Effector memory CD8-positive, alpha-beta T cell (primary cell): ENCODE data around the gene TIPARP.
A peak's percentile ranks its signal among the peaks of the same experiment; 100 is the strongest.

Experiments used
- ATAC-seq: fragments of 150-1000 bp; cut with Tn5 transposase; replicated peaks from 2 replicates; pipeline ENCODE4 v1.10.0; 2021; ENCODE audit warnings: mild to moderate bottlenecking, moderate library complexity
- DNase-seq, 3 experiments: peaks; one replicate each; pipeline ENCODE4 v3.0.0; 2021
- H3K27ac Mint-ChIP-seq, 2 donors: one replicate each; pipeline ENCODE4 v1.8.0; 2022; ENCODE audit warnings: mild to moderate bottlenecking in 2 of 2, mixed read lengths in 2 of 2, moderate library complexity in 2 of 2
- H3K27me3 Mint-ChIP-seq, 2 donors: one replicate each; pipeline ENCODE4 v1.8.0; 2022; ENCODE audit warnings: mixed read lengths in 2 of 2
- H3K36me3 Mint-ChIP-seq: one replicate; pipeline ENCODE4 v1.8.0; 2022; ENCODE audit warnings: mild to moderate bottlenecking, moderate library complexity, mixed read lengths; ENCODE audit not compliant: insufficient read depth
- H3K4me1 Mint-ChIP-seq, 2 donors: one replicate each; pipeline ENCODE4 v1.8.0; 2022; ENCODE audit warnings: low read depth in 2 of 2, mixed read lengths in 2 of 2
- H3K4me3 Mint-ChIP-seq, 2 donors: one replicate each; pipeline ENCODE4 v1.8.0; 2022; ENCODE audit warnings: mild to moderate bottlenecking in 2 of 2, mixed read lengths in 2 of 2, moderate library complexity in 2 of 2
- H3K9me3 Mint-ChIP-seq, 2 donors: one replicate each; pipeline ENCODE4 v1.8.0; 2022; ENCODE audit warnings: mixed read lengths in 2 of 2

Gene TIPARP

DNA sequence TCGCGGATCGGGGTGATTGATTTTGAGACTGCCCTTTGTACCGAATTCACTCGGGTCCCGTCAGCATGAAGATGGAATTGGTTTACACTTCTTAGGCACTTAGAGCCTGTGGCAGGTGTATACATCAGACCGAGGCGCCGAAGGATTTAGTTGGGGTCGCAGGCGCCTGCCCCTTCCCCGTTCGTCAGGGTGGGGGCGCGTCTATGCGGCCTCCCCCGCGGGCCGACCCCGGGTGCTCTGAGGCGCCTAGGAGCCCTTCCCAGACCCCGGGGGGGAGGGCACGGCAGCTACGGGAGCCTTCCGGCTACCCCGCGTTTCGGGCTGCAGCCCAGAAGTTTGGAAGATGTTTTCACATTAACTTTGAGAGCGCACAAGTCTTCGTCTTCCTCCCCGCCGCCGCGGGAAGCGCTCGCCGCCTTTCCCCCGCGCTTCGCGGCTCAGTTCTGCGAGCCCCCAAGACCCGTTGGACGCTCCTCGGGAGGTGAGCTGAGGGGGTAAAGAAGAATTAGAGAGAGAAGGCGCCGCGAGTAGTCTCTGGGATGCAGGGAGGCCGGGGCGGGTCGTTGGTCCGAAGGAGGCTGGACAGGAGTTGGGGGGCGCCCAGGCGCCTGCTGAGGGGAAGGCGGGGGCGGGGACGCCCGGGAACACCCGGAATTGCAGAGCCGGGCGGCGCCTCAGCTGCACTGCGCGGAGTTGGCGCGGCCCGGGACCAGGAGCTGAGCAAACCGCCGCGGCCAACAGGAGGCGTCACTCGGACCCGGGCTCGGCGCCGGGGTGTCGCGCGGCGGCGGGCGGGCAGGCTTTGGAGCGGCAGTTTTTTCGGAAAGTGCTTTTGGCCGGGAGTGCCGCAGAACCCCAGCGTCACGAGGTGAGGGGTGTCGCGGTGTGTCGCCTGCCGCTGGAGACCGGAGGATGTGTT lies 780 bp downstream of the TIPARP start:
- ATAC-seq (peak; percentile 2), DNase-seq (peak; percentile 29 to 46 (median 40))
- Mint-ChIP-seq H3K27ac (peak overlapping the region; percentile 98), H3K36me3 (peaks cover 63% of the 10 kb centered on the region), H3K4me1 (peaks cover 39 to 52% of the 10 kb centered on the region in 2 donors), H3K9me3 (no peaks in the 10 kb centered on the region), H3K4me3 (peak overlapping the region; percentile 92 to 94), H3K27me3 (no peaks in the 10 kb centered on the region)

DNA sequence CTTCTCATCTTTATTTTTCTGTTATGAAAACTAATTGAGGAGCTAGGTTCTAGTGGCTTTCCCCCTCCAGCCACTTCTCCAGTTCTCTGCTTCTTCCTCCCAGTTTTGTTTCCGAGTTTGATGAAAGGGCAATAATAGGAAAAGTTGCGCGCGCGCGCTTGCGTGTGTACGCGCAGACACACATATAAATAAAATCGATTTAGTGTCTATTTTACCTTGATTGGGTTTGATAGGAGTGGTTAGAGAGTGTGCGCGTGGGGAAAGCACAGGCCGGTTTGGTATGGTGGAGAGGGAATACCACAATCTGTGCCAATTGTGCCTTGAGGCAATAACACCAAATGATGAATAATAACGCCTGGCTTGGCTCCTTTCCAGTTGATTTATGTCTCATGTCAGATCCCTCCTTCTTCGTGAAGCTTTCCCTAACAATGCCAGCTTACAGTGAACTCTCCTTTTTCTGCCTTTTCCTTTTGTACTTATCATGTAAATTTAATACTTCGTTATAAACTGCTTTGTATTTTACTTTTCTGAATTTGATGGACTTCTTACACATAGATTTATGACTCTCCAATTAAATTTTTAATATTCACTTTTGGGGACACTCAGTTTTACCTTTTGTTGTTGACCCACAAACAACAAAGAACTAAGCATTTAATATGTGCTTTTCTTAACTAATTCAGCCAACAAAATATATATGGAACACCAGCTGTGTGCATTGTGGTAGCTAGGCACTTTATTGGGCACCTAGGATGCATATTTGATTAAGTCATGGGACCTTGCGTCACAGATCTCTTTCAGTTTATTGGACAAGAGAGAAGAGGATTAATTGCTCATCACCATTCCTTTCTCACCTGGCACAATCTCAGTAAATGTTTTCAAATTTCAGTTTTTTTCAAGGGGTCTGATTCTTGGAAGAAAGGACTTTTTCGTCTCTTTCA lies 1.7 kb downstream of the TIPARP start:
- H3K36me3 Mint-ChIP-seq = peaks cover 73% of the 10 kb centered on the region
- H3K27me3 Mint-ChIP-seq = no peaks in the 10 kb centered on the region
- no peaks in the 10 kb centered on the region for H3K9me3 Mint-ChIP-seq
- ATAC-seq = peak; percentile 7
- H3K27ac Mint-ChIP-seq = peak overlapping the region; percentile 98
- peak; percentile 31 to 45 (median 43) for DNase-seq
- peaks cover 48 to 61% of the 10 kb centered on the region in 2 donors for H3K4me1 Mint-ChIP-seq
- peak overlapping the region; percentile 92 to 94 for H3K4me3 Mint-ChIP-seq

DNA sequence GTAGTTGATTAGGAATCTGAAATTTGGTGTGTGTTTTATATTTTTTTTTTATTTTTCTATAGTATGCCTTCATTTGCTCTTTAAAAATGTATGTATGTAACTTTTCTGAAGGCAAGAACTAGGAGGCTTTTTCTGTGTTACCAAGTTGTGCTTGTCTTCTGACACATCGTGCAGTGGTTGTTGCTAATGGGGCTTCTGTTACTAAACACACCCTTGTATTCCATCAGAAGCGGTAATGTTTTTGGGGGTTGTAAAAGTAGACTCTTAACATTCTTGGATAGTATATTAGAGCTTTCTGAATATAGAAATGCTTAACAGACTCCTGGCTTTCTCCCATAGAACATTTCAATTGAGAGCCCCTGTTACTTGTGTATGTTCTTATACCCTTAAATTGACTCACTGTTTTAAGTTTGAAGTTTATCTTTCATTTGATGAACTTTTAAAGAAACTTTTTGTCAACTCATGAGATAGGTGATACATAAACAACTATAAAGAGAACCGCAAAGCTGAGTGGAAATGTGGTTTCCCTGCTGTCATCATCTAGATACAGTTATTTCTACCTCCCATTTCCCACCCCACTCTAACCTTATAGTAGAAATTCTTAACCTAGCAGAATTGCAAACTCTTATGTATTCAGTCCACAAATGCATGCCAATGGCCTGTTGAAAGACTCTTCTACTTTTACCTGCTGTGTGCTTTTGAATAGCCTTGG lies 2.5 kb downstream of the TIPARP start:
- Mint-ChIP-seq H3K27me3 (no peaks in the 10 kb centered on the region), H3K9me3 (no peaks in the 10 kb centered on the region), H3K4me1 (peaks cover 55 to 69% of the 10 kb centered on the region in 2 donors), H3K36me3 (peaks cover 81% of the 10 kb centered on the region), H3K4me3 (peak overlapping the region; percentile 92 to 94), H3K27ac (peak overlapping the region; percentile 98)
- peak in 2 of 3 experiments; percentile 21 to 30 for DNase-seq
- peak; percentile 26 for ATAC-seq

DNA sequence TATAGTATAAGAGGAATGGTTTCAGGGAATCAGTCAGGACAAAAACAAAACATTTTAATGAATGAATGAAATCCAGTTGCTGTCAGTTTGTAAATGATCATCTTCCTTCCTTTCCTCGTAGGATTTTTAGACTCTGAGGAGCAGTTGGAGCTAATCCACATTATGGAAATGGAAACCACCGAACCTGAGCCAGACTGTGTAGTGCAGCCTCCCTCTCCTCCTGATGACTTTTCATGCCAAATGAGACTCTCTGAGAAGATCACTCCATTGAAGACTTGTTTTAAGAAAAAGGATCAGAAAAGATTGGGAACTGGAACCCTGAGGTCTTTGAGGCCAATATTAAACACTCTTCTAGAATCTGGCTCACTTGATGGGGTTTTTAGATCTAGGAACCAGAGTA lies 3.1 kb downstream of the TIPARP start:
- peak overlapping the region; percentile 98 for H3K27ac Mint-ChIP-seq
- H3K27me3 Mint-ChIP-seq = no peaks in the 10 kb centered on the region
- peaks cover 87% of the 10 kb centered on the region for H3K36me3 Mint-ChIP-seq
- H3K9me3 Mint-ChIP-seq = no peaks in the 10 kb centered on the region
- DNase-seq = no peak
- peak overlapping the region; percentile 92 to 94 for H3K4me3 Mint-ChIP-seq
- peaks cover 58 to 75% of the 10 kb centered on the region in 2 donors for H3K4me1 Mint-ChIP-seq
- no peak for ATAC-seq

DNA sequence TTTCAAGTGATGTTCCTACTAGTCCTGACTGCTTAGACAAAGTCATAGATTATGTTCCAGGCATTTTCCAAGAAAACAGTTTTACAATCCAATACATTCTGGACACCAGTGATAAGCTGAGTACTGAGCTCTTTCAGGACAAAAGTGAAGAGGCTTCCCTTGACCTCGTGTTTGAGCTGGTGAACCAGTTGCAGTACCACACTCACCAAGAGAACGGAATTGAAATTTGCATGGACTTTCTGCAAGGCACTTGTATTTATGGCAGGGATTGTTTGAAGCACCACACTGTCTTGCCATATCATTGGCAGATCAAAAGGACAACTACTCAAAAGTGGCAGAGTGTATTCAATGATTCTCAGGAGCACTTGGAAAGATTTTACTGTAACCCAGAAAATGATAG lies 3.8 kb downstream of the TIPARP start:
- Mint-ChIP-seq H3K4me3 (peak overlapping the region; percentile 92 to 94), H3K4me1 (peaks cover 58 to 76% of the 10 kb centered on the region in 2 donors), H3K9me3 (no peaks in the 10 kb centered on the region), H3K36me3 (peaks cover 91% of the 10 kb centered on the region), H3K27ac (peak overlapping the region; percentile 98), H3K27me3 (no peaks in the 10 kb centered on the region)
- ATAC-seq (no peak), DNase-seq (no peak)

DNA sequence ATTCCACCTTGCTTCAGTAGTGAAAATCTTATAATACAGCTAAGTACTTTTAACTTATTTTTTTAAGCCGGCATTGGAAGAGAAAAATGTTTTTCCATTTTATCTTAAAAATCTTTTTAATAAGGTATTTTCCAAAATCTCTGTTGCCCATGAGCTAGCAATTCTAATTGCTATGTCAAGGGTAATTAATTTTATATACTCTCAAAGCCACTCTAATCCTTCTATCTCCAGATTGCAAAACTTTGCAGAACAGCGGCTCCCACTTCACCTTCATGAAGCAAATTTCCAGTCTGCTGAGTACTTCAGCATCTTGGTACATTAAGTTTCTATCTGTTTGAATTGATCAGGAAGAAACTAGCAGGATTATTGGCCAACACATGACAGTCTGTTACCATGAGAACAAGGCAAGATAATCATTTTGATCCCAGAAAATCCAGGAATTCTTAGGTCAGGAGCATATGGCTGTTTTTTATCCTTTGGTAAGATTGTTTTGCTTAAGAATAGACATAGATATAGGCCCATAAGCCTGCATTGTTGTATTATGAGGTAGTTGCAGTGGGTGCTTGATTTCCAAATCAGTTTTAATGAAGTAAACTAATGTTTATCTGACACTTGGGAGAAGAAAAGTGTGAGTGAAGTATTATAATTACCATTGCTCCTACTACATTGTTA lies 6.0 kb downstream of the TIPARP start:
- H3K36me3 Mint-ChIP-seq = peaks cover 82% of the 10 kb centered on the region
- H3K27ac Mint-ChIP-seq = peak overlapping the region; percentile 68 to 85
- ATAC-seq (no peak), DNase-seq (no peak)
- H3K4me1 Mint-ChIP-seq = peaks cover 54 to 74% of the 10 kb centered on the region in 2 donors
- H3K27me3 Mint-ChIP-seq = no peaks in the 10 kb centered on the region
- peak overlapping the region; percentile 59 to 71 for H3K4me3 Mint-ChIP-seq
- H3K9me3 Mint-ChIP-seq = no peaks in the 10 kb centered on the region

DNA sequence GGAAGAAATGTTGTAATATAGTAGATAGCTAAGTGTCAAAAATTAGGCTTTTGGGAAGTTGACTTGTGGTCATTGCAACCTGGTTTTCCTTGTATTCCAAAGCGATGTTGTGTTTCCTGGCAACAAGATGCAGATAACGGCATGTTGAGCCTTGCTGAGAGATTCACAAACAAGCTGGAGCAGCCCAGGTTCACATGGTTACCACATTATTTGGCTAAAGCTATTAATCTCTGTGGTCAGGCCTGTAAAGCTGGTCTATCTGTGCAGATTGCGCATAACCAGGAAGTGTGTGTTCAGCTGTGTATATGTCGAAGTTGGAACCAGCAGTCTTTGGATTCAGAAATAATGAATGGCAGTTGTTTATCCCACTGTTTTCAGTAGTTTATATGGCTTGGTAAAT lies 6.6 kb downstream of the TIPARP start:
- Mint-ChIP-seq H3K27ac (peak overlapping the region; percentile 68 to 85), H3K27me3 (no peaks in the 10 kb centered on the region), H3K9me3 (no peaks in the 10 kb centered on the region), H3K36me3 (peaks cover 82% of the 10 kb centered on the region), H3K4me3 (peak overlapping the region; percentile 59 to 71), H3K4me1 (peaks cover 56 to 76% of the 10 kb centered on the region in 2 donors)
- DNase-seq (no peak), ATAC-seq (peak; percentile 28)

DNA sequence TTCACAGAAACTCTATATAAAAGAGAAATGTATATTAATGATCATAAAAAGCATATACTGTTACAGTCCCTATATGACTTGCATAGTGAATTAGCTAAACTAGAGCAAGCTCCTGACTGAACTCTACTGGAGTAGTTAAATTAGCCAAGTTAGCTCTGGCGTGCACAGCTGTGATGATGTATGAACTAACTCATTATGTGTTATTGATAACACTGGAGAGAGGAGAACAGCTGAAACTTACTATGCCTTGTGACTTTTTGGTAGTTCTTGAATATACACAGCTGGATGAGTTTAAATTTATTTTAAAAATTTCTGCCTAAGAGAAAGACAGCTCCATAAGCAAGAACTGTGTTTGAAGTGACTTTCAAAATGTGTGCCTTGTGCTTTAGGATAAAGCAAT lies 8.1 kb downstream of the TIPARP start:
- peaks cover 74% of the 10 kb centered on the region for H3K36me3 Mint-ChIP-seq
- DNase-seq (no peak), ATAC-seq (no peak)
- no peaks in the 10 kb centered on the region for H3K27me3 Mint-ChIP-seq
- no peaks in the 10 kb centered on the region for H3K9me3 Mint-ChIP-seq
- H3K27ac Mint-ChIP-seq = no peak overlapping the region
- H3K4me3 Mint-ChIP-seq = peak overlapping the region in 1 of 2 donors; percentile 73
- peaks cover 47 to 75% of the 10 kb centered on the region in 2 donors for H3K4me1 Mint-ChIP-seq

DNA sequence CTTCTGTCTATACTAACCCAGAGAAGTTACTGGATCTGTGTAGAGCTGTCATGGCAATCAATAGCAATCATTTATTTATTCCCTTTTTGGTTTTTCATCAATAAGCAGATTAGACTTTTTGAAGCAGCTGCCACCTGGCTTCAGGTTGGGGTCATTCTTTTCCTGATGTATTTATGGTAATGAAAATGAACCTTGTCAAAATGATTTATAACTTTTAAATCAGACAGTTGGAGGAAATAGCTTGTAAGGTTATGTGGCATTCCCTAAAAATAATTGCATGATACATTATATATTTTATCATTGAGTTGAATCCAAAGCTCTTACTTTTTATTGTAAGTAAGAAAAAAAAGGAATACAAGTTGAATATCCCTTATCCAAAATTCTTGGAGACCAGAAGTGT lies 8.6 kb downstream of the TIPARP start:
- Mint-ChIP-seq H3K4me3 (no peak overlapping the region), H3K27me3 (no peaks in the 10 kb centered on the region), H3K36me3 (peaks cover 74% of the 10 kb centered on the region), H3K27ac (no peak overlapping the region), H3K4me1 (peaks cover 45 to 75% of the 10 kb centered on the region in 2 donors), H3K9me3 (no peaks in the 10 kb centered on the region)
- DNase-seq (no peak), ATAC-seq (no peak)

DNA sequence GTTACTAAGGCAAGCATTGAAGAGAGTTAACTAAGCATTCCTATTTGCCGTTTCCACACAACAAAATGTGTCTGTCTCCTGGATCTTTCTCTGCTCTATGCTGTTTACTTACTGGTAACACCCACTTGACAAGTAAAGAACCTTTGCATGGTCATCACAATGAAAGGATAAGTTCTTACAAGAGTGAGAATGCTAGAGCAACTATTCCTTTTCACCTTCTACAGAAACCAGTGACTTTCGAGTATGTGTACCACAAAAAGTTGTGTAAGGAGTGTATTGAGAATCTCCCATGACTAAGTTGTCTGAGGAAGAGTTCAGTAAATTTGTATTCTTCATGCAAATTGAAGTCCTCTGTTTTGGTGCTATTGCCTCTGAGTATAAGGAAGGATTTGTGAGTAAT lies 10.8 kb downstream of the TIPARP start:
- ATAC-seq = no peak
- no peak for DNase-seq
- Mint-ChIP-seq H3K4me3 (peak overlapping the region; percentile 40 to 52), H3K27ac (peak overlapping the region in 1 of 2 donors; percentile 60), H3K27me3 (no peaks in the 10 kb centered on the region), H3K4me1 (peaks cover 43 to 74% of the 10 kb centered on the region in 2 donors), H3K9me3 (no peaks in the 10 kb centered on the region), H3K36me3 (peaks cover 65% of the 10 kb centered on the region)

DNA sequence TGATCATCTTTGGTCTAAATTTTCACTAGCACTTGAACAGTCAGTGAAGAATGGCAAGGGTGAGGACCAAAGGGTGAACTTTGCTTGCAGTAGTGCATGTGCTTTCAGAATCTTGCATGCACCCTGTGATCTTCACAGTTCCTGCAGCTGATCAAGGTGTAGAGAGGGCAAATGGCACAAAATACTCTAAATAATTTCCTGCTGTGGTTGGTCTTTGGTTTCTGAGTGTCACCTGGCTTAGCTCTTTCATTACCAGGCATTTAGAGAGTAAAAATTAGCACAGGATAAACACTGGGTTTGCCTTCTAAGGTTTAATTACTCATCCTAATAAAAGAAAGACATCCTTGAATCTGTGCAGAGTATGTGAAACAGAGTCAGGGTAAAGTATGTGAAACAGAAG lies 11.4 kb downstream of the TIPARP start:
- peaks cover 59% of the 10 kb centered on the region for H3K36me3 Mint-ChIP-seq

DNA sequence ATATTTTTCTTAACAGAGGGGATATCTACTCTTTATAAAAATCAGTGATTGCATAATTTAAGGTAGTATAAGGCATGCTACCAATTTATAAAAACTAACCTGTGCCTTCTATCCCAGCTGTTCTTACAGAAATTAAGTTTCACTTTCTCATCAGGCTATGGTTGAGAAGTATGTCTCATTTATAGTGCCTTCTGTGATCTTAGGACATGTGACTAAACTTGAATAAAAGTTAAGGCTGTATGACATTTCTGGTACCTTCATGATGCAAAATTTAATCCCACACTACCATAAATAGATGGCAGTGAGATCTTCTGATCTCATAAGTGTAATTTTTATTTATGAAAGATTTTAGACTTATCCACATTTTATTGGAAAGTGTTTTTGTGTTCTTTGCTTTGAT lies 12.6 kb downstream of the TIPARP start:
- Mint-ChIP-seq H3K27ac (no peak overlapping the region), H3K36me3 (peaks cover 57% of the 10 kb centered on the region), H3K9me3 (no peaks in the 10 kb centered on the region), H3K4me3 (peak overlapping the region; percentile 27 to 50), H3K4me1 (peaks cover 43 to 75% of the 10 kb centered on the region in 2 donors), H3K27me3 (no peaks in the 10 kb centered on the region)
- ATAC-seq = peak; percentile 63
- no peak for DNase-seq

More for the DNA sequence above, 11.4 kb downstream of the TIPARP start:
- DNase-seq = no peak
- no peaks in the 10 kb centered on the region for H3K9me3 Mint-ChIP-seq
- H3K27ac Mint-ChIP-seq = peak overlapping the region; percentile 32 to 60
- ATAC-seq = peak; percentile 54
- H3K27me3 Mint-ChIP-seq = no peaks in the 10 kb centered on the region
- peaks cover 44 to 74% of the 10 kb centered on the region in 2 donors for H3K4me1 Mint-ChIP-seq
- H3K4me3 Mint-ChIP-seq = peak overlapping the region; percentile 40 to 52
